NCI-H510A (cell line): ENCODE measurements around the gene CD58.

Experiments
- DNase-seq: peaks from one replicate; lab custom pipeline; 2025; lab: John Stamatoyannopoulos, UW

CD58 gene

GRCh38 chr1:116508984-116509980 lies 61.5 kb downstream of the CD58 start:
- DNase-seq: no peak

GRCh38 chr1:116508085-116508983 lies 62.5 kb downstream of the CD58 start:
- DNase-seq: no peak

DNA sequence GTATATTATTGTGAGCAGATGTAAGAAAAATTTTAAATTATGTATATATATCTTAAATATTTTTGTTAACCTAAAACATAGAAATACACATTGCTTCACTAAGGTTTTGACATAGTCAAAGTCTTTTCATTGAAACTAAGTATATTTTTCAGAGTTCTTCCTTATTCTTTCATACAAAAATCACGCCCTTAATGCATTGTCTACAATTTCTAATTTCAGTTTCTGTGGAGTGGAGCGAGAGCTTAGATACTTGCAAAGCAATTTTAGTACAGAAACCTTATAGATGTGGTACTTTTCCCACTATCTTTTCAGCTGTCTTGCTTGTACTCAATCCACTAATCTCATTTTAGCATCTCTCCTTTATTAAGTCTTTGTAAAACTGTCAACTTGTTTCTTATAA lies 63.2 kb downstream of the CD58 start:
- DNase-seq: no peak

DNA sequence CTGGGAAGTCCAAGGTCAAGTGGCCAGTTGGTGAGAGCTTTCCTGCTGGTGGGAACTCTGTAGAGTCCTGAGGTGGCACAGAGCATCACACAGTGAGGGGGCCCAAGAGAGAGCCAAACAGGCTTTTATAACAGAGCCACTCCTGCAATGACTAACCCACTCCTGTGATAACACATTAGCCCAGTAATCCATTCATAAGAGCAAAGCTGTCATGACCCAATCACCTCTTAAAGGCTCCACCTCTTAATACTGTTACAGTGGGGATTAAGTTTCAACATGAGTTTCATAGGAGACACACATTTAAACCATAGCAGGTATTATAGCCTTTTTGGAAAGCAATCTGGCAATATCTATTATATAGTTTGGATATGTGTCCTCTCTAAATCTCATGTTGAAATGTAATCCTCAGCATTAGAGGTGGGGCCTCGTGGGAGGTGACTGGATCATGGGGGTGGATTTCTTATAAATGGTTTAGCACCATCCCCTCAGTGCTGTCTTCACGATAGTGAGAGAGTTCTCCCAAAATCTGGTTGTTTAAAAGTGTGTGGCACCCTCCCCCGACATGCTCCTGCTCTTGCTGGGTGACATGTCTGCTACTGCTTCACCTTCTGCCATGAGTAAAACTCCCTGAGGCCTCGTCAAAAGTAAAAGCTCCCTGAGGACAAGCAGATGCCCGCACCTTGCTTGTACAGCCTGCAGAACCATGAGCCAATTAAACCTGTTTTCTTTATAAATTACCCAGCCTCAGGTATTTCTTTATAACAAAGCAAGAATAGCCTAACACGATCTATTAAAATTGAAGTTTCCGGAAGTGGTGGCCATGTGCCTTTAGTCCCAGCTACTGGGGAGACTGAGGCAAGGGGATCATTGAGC lies 64.5 kb downstream of the CD58 start:
- no peak for DNase-seq

DNA sequence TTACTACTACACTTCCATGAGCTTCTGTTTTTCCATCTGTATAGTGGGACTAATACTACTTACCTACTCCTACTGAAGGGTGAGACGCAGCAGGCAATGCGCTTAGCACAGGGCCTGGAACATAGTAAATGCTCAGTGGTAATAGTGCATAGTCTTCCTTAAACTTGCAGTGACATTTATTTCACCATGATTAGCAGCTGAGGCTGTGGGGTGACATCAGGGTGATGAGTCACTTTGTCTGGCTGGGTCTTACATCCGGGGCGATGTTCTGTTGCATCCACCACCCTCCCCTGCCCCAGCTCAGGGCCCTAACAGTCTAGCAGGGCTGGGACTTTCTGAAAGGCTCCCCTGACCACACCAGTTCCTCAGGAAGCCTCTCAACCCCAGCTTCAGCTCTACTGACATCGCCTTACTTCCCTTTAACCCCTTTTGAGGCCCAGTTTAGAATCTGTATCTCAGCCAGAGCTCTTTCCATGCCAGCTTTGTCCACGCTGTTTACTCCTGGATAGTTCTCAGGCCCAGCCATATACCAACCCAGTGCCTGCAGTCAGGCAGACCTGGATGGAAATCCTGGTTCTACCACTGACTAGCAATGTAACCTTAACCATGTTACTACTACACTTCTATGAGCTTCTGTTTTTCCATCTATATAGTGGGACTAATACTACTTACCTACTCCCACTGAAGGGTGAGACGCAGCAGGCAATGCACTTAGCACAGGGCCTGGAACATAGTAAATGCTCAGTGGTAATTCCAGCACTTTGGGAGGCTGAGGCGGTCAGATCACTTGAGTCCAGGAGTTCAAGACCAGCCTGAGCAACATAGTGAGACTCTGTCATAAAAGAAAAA lies 66.3 kb downstream of the CD58 start:
- no peak for DNase-seq

GRCh38 chr1:116503546-116504307 lies 67.1 kb downstream of the CD58 start:
- no peak for DNase-seq

GRCh38 chr1:116502671-116503314 lies 68.0 kb downstream of the CD58 start:
- no peak for DNase-seq

DNA sequence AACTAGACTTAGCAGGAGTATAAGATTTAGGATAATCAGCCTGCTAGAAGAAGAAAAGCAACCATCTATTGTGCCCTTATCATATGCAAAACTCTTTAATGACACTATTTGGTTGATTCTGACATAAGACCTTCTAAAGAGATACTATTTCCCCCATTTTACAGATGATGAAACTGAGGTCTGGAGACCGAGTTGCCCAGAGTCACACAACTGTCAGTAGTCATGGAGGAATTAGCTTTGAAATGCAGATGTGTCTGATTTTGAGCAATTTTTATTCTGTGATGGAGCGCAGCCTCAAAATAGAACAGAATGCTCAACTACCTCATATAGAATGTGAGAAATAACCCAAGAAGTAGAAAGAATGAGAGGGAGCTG lies 69.0 kb downstream of the CD58 start:
- DNase-seq: no peak

- DNase-seq: no peak
Measured at GRCh38 chr1:116501125-116501869, 69.5 kb downstream of the CD58 start.

GRCh38 chr1:116498789-116499628 lies 71.8 kb downstream of the CD58 start:
- no peak for DNase-seq

DNA sequence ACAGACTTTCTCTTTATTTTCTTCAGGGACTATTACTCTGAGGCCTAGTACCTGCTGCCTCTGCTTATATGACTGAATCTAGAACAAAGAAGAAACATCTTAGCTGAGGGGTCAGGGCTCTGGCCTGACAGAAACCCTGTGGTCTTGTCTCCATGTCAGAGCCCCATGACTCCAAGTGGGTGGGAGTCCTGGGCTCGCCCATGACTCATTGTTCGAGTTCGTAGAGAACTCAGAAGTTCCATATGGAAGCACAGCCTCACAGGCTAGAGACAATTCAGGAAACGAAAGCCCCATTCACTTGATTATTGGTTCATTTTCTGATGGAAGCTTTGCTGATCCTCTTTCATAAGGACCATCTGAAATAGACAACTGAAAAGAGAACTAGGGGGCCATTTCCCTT lies 73.2 kb downstream of the CD58 start:
- no peak for DNase-seq

GRCh38 chr1:116496898-116497297 lies 73.9 kb downstream of the CD58 start:
- no peak for DNase-seq

GRCh38 chr1:116496380-116496779 lies 74.4 kb downstream of the CD58 start:
- DNase-seq: no peak

GRCh38 chr1:116495535-116495934 lies 75.3 kb downstream of the CD58 start:
- no peak for DNase-seq

GRCh38 chr1:116494745-116495144 lies 76.1 kb downstream of the CD58 start:
- DNase-seq: no peak

DNA sequence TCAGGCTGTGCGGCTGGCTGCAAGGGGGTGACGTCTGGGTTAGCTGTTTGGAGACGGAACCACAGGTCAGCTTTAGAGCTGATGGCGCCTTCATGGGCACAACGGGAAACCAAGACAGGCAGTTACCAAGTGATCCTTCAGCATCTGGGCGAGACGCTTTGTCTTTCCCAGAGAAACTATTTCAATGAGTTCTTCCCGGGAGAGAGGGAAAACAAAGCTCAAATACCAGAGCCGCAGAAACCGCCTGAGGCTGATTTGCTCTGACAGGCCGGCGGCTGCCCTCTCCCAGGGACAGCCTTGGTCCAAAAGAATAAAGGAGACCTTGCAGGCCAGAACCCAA lies 76.5 kb downstream of the CD58 start:
- DNase-seq: no peak

DNA sequence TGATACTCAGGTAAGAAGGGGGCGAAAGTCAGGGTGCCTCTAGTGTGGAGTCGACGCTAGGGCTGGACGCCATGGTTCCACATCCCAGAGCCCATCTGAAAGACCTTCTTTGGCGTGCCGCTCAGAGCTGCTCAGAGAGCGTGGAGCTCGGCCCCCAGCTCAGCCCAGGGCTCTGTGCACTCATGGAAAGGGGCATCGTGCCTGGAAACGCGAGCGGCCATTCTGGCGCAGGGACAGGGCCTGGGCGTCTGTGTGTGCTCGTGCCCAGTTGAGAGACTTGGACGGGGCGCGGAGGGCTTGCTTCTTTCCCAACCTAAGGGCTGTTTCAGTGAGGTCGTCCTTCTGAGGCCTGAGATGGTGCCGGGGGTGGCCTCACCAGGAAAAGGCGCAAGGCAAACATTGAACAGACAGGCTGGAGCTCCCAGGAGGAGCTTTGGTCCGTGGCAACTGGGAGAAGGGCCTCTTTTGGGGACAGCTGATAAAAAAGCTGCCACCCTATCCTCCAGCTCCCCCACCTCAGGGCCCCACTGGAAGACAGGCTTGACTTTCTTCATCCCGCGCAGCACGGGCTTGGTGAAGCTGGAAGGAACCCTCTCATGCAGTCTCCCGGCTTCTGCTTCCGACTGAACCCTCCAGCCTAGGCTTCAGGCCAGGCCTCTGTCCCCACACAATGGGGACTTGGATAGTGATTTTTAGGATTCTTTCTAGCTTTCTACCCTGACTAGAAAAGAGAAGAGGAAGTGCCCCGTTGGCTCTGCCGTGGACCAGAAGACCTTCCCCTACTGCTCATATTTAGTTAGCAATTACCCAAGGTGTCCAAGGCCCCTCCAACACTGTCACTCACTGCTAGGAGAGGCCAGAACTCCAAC lies 77.1 kb downstream of the CD58 start:
- DNase-seq: no peak
